HL-60 (cell line): ENCODE measurements around the gene OXNAD1.

Experiments
- DNase-seq, 2 experiments: peaks; one replicate each; pipeline ENCODE4 v3.0.0-alpha.2; 2010 to 2020; ENCODE audit warnings: low read depth in 1 of 2, low spot score in 1 of 2
- H3K27ac ChIP-seq: fragments of 250-450 bp; sonication (Bioruptor Pico); replicated peaks from 2 replicates; pipeline ENCODE4 v1.5.1; 2020; ENCODE audit warnings: mild to moderate bottlenecking, moderate library complexity
- H3K27me3 ChIP-seq: fragments of 250-450 bp; sonication (Bioruptor Pico); 2 replicates; pipeline ENCODE4 v1.5.1; 2021; ENCODE audit warnings: mild to moderate bottlenecking, moderate library complexity; ENCODE audit not compliant: insufficient read depth, poor library complexity, severe bottlenecking
- H3K4me3 ChIP-seq: replicated peaks from 2 replicates; pipeline ENCODE4 v1.5.1; 2011; ENCODE audit warnings: mild to moderate bottlenecking, control low read depth, low read length; ENCODE audit not compliant: insufficient read depth
- GABPA ChIP-seq: IDR thresholded peaks from 2 replicates; pipeline ENCODE4 v1.6.1; 2012; ENCODE audit warnings: low read depth
- POLR2AphosphoS5 ChIP-seq: IDR thresholded peaks from 2 replicates; pipeline ENCODE4 v1.6.1; 2012; ENCODE audit warnings: low read depth
- SPI1 ChIP-seq: IDR thresholded peaks from 2 replicates; pipeline ENCODE4 v1.6.1; 2012; ENCODE audit warnings: low read depth, mild to moderate bottlenecking, borderline replicate concordance
- TF ChIP-seq, protein P1 (sequence below): IDR thresholded peaks from one replicate; pipeline ENCODE4 v1.5.1; 2011; ENCODE audit warnings: low read length, control low read depth, inconsistent platforms; ENCODE audit not compliant: insufficient read depth
- TF ChIP-seq, protein P2 (sequence below): IDR thresholded peaks from 2 replicates; pipeline ENCODE4 v1.6.1; 2012; ENCODE audit warnings: low read depth; ENCODE audit not compliant: insufficient replicate concordance

Gene OXNAD1

DNA sequence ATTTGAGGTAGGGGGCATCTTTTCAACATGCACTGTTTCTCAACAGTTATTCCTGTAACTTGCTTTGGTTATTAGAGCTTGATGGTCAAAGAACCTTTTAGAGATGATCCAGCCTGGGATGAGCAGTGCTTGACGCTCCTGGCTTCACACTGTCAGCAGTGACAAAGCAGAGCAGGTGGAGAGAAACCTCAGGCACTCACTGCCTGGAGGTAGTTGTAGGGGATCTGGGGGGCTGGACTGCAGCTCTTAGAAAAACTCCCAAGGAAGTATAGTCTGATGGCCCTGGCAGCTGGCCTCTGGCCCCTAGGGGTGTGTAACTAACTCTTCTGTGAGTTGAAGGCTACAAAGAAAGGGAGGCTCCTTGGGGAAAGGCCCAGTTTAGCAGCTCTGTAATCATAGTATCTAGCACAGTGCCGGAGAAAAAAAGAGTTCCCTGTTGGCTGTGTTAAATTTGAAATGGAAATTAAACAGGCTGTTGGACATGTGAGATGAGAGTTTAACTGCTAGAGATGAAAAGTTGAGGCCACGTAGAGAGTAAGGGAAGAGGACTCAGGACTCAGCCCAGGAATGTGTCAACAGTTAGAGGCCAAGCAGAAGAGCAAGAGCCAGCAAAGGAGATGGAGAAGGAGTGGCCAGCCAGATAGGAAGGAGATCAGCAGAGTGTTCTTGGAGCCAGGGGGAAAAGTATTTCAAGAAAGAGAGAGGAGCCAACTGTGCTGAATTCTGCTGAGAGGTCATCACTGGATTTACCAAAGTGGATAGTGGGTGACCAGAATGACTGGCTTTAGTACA lies 14.2 kb downstream of the OXNAD1 start:
- TF ChIP-seq, protein P1, sequence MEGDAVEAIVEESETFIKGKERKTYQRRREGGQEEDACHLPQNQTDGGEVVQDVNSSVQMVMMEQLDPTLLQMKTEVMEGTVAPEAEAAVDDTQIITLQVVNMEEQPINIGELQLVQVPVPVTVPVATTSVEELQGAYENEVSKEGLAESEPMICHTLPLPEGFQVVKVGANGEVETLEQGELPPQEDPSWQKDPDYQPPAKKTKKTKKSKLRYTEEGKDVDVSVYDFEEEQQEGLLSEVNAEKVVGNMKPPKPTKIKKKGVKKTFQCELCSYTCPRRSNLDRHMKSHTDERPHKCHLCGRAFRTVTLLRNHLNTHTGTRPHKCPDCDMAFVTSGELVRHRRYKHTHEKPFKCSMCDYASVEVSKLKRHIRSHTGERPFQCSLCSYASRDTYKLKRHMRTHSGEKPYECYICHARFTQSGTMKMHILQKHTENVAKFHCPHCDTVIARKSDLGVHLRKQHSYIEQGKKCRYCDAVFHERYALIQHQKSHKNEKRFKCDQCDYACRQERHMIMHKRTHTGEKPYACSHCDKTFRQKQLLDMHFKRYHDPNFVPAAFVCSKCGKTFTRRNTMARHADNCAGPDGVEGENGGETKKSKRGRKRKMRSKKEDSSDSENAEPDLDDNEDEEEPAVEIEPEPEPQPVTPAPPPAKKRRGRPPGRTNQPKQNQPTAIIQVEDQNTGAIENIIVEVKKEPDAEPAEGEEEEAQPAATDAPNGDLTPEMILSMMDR, result no peak
- TF ChIP-seq POLR2AphosphoS5 (no peak), GABPA (no peak), SPI1 (no peak)
- TF ChIP-seq, protein P2, sequence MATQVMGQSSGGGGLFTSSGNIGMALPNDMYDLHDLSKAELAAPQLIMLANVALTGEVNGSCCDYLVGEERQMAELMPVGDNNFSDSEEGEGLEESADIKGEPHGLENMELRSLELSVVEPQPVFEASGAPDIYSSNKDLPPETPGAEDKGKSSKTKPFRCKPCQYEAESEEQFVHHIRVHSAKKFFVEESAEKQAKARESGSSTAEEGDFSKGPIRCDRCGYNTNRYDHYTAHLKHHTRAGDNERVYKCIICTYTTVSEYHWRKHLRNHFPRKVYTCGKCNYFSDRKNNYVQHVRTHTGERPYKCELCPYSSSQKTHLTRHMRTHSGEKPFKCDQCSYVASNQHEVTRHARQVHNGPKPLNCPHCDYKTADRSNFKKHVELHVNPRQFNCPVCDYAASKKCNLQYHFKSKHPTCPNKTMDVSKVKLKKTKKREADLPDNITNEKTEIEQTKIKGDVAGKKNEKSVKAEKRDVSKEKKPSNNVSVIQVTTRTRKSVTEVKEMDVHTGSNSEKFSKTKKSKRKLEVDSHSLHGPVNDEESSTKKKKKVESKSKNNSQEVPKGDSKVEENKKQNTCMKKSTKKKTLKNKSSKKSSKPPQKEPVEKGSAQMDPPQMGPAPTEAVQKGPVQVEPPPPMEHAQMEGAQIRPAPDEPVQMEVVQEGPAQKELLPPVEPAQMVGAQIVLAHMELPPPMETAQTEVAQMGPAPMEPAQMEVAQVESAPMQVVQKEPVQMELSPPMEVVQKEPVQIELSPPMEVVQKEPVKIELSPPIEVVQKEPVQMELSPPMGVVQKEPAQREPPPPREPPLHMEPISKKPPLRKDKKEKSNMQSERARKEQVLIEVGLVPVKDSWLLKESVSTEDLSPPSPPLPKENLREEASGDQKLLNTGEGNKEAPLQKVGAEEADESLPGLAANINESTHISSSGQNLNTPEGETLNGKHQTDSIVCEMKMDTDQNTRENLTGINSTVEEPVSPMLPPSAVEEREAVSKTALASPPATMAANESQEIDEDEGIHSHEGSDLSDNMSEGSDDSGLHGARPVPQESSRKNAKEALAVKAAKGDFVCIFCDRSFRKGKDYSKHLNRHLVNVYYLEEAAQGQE, result no peak
- Histone ChIP-seq H3K27me3 (no peaks in the 10 kb centered on the region), H3K4me3 (no peak overlapping the region), H3K27ac (no peak overlapping the region)
- DNase-seq, result no peak

DNA sequence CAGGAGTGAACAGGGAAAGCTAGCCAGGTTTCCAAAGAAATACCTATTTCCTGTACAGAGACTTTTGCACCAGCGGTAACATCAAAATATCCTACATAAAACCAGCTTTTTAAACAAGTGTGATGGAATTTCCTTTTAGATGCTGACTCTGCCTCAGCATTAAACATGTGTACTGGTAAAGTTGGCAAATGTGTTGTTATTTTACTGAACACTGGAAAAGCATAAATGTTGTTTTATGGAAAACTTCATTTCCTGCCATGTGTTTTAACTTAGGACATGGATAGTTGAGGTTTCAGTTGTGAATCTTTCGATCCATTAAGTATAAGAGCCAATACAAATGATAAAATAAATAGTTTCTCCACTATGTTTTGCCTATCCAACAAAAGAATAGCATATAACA lies 15.7 kb downstream of the OXNAD1 start:
- Histone ChIP-seq H3K27me3 (no peaks in the 10 kb centered on the region), H3K27ac (no peak overlapping the region), H3K4me3 (no peak overlapping the region)
- DNase-seq, result no peak
- TF ChIP-seq SPI1 (no peak), GABPA (no peak), POLR2AphosphoS5 (no peak)
- TF ChIP-seq, protein P1, result no peak
- TF ChIP-seq, protein P2, result no peak

DNA sequence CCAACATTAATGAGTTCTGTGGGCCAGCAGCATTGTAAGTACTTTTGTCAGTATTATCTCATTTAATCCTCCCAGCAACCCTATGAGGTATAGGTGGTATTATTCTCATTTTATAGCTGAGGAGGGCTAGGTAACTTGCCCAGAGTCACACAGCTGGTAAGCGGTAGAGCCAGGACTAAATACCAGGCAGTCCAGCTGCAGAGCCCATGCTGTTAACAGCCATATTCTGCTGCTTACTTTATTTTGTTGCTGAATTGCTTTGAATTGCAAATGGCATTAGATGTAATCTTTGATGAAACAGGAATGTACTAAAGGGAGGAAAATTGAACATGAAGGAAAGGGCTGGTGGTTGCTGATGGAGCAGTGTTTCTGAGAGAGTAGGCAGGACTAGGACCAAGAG lies 19.6 kb downstream of the OXNAD1 start:
- Histone ChIP-seq H3K4me3 (no peak overlapping the region), H3K27ac (no peak overlapping the region), H3K27me3 (no peaks in the 10 kb centered on the region)
- TF ChIP-seq, protein P2, result no peak
- TF ChIP-seq GABPA, result no peak
- TF ChIP-seq SPI1, result no peak
- TF ChIP-seq, protein P1, result no peak
- no peak for TF ChIP-seq POLR2AphosphoS5
- DNase-seq, result no peak
